ENCODE data around the gene NATD1.

DNA sequence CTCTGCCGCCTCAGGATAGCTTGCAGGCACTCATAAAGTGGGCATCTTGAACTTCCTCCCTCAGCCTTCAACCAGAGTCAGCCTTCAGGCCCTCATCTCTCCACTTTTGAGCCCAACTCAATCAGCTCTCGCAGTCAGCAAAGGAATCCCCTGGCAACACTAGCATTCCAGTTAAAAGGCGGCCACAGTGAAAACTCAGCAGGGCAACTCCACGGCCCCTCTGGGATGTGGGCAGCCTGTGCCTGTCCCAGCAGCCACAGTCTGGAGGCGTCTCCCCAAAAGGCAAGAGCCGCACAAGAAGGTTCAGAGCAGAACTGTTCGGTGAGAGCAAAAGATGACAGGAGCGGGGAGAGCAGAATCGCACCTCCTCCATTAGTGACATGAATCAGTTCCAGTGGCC, 48.3 kb downstream of the NATD1 start:
- TF ChIP-seq, protein P1, sequence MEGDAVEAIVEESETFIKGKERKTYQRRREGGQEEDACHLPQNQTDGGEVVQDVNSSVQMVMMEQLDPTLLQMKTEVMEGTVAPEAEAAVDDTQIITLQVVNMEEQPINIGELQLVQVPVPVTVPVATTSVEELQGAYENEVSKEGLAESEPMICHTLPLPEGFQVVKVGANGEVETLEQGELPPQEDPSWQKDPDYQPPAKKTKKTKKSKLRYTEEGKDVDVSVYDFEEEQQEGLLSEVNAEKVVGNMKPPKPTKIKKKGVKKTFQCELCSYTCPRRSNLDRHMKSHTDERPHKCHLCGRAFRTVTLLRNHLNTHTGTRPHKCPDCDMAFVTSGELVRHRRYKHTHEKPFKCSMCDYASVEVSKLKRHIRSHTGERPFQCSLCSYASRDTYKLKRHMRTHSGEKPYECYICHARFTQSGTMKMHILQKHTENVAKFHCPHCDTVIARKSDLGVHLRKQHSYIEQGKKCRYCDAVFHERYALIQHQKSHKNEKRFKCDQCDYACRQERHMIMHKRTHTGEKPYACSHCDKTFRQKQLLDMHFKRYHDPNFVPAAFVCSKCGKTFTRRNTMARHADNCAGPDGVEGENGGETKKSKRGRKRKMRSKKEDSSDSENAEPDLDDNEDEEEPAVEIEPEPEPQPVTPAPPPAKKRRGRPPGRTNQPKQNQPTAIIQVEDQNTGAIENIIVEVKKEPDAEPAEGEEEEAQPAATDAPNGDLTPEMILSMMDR (IDR thresholded peaks at IDR 0.05), result no peak
- TF ChIP-seq POLR2A (IDR thresholded peaks at IDR 0.05), result no peak
